HG02678 (cell line): ENCODE measurements around the gene COMMD6.

ENCODE experiments used
- ATAC-seq: cut with Tn5 transposase; IDR thresholded peaks from one replicate; pipeline ENCODE4 v1.9.1; 2021; ENCODE audit warnings: mild to moderate bottlenecking, moderate library complexity; ENCODE audit not compliant: unreplicated experiment

COMMD6 gene

GRCh38 chr13:75530549-75530961, 7.1 kb downstream of the COMMD6 start:
- ATAC-seq = no peak

- no peak for ATAC-seq
Measured at GRCh38 chr13:75521956-75522355, 15.7 kb downstream of the COMMD6 start.

- ATAC-seq = no peak
Measured at GRCh38 chr13:75518439-75519088, 19.1 kb downstream of the COMMD6 start.

GRCh38 chr13:75514080-75514995, 23.3 kb downstream of the COMMD6 start:
- ATAC-seq = no peak

GRCh38 chr13:75513271-75513670, 24.4 kb downstream of the COMMD6 start:
- ATAC-seq = no peak

GRCh38 chr13:75512253-75512652, 25.4 kb downstream of the COMMD6 start:
- peak; percentile 92 for ATAC-seq

- ATAC-seq = no peak
Measured at GRCh38 chr13:75511051-75511625, 26.5 kb downstream of the COMMD6 start.

- no peak for ATAC-seq
Measured at GRCh38 chr13:75508002-75508548, 29.6 kb downstream of the COMMD6 start.

GRCh38 chr13:75507027-75508001, 30.3 kb downstream of the COMMD6 start:
- ATAC-seq = no peak

GRCh38 chr13:75506018-75506417, 31.6 kb downstream of the COMMD6 start:
- no peak for ATAC-seq

GRCh38 chr13:75505327-75505726, 32.3 kb downstream of the COMMD6 start:
- ATAC-seq = no peak

GRCh38 chr13:75495938-75496337, 41.7 kb downstream of the COMMD6 start:
- no peak for ATAC-seq

- no peak for ATAC-seq
Measured at GRCh38 chr13:75494491-75494890, 43.1 kb downstream of the COMMD6 start.

GRCh38 chr13:75493156-75493555, 44.5 kb downstream of the COMMD6 start:
- ATAC-seq = no peak

GRCh38 chr13:75492389-75492788, 45.3 kb downstream of the COMMD6 start:
- no peak for ATAC-seq

- no peak for ATAC-seq
Measured at GRCh38 chr13:75491376-75491775, 46.3 kb downstream of the COMMD6 start.

GRCh38 chr13:75489502-75490263, 48.0 kb downstream of the COMMD6 start:
- ATAC-seq = peak; percentile 86

- no peak for ATAC-seq
Measured at GRCh38 chr13:75486146-75487062, 51.2 kb downstream of the COMMD6 start.
